Cardiac fibroblast (primary cell): Measurements from ENCODE around the gene EFCAB7.
A peak's percentile ranks its signal among the peaks of the same experiment; 100 is the strongest.

ENCODE experiments used
- DNase-seq, 2 donors: peaks; one replicate each; pipeline versions ENCODE4 v3.0.0 to v3.0.0-alpha.2; 2010; ENCODE audit warnings: low read depth in 2 of 2
- H3K4me3 ChIP-seq, 2 donors: replicated peaks in 1 of 2; 1 replicate in 1 of 2; 2 replicates in 1 of 2; pipeline ENCODE4 v1.5.1; 2011; ENCODE audit warnings: low read depth in 2 of 2, low read length in 2 of 2, mild to moderate bottlenecking in 2 of 2, moderate library complexity in 1 of 2
- CTCF ChIP-seq: IDR thresholded peaks from one replicate; pipeline ENCODE4 v1.5.1; 2011; ENCODE audit warnings: low read depth, mild to moderate bottlenecking, low read length, inconsistent platforms

The EFCAB7 gene

GRCh38 chr1:63621075-63621474, 97.8 kb downstream of the EFCAB7 start:
- no peak for TF ChIP-seq CTCF
- no peak for DNase-seq
- H3K4me3 ChIP-seq: no peak overlapping the region

- no peak for TF ChIP-seq CTCF
- H3K4me3 ChIP-seq: no peak overlapping the region
- peak; percentile 25 to 73 for DNase-seq
Measured at GRCh38 chr1:63621698-63622097, 98.4 kb downstream of the EFCAB7 start.
